Stimulated activated CD4-positive, alpha-beta T cell treated with anti-CD3 and anti-CD28 coated beads, Interleukin-1b, Interleukin-23, amount 100 ng/mL, for 4 hours (primary cell): ENCODE data around the gene TBP.
"Not testable (repeated sequence)": the region's sequence is repeated elsewhere in the genome, so short reads cannot be mapped to it uniquely, and the experiment has no call there.

Experiments used
- DNase-seq, 2 donors: peaks; one replicate each; pipeline ENCODE4 v3.0.0-alpha.2; 2020; ENCODE audit warnings: low read depth in 2 of 2

The TBP gene

DNA sequence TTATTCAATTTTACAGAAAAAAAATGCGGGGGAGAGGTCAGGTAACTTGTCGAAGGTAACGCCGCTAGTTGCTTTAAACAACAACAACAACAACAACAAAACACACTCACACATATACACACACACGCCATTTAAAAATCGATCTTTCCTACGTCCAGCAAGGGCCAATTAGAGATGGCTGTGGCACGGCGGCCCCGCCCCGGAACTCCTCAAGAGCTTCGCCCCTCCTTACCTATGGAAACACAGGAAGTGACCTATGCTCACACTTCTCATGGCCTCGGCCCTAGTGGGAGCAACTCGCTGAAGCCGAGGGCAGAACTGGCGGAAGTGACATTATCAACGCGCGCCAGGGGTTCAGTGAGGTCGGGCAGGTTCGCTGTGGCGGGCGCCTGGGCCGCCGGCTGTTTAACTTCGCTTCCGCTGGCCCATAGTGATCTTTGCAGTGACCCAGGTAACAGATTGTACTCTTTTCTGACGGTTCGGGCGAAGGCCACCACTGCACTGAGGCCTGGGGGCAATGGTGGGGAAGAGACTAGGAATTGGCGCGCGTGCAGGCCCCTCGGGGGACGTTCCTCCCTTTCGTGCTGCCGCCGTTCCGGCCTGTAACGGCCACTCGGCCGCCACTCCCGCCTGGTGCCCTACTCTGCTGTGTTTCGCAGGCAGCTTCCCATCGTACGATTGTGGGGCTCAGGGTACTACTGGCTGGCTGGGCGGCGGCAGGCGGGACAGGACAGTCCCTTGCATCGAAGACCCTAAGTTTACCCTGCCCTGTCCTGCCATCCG lies at the start of gene TBP:
TBP (plus strand) TSS at position 357 of the 783 bp plus-strand sequence. CDS start 2,661 bp downstream, outside the sequence.
- DNase-seq: peak; percentile 89 to 91

DNA sequence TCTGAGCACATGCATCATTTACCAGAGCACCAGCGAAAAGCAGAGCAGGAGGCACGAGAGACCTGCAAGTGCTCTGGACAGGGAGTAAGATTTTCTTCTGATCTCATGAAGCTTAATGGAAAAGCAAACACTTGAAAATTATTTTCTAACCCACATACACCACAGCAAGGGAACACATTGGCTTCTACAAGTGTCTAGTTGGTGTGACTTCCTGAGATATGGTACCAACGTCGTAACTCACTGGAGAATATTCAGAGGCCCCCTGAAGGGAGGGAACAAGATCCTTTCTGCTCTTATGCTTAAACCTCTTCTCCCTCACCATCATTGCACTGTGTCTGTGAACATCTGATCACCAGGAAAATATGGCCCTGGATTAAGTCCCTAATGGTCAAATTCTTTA lies 49.7 kb upstream of the TBP start:
- DNase-seq: no peak

DNA sequence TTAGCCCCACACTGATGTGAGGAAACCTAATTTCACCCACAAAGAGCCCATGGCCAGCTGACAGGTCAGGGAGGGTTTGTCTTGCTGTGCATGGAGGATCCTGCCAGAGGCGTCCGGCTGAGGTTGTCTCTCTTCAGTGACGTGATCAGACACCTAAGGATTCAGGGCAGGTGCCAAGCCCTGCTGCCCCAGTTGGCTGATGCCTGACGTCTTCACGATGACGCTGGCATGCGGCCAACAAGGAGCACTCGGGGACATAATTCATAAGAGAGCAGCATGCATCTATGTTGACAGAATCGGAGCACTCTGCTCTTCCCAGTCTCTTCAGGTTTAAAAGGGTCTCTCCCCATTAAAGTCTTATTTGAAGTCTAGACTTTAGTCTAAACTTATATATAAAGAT lies 48.9 kb upstream of the TBP start:
- DNase-seq: no peak

DNA sequence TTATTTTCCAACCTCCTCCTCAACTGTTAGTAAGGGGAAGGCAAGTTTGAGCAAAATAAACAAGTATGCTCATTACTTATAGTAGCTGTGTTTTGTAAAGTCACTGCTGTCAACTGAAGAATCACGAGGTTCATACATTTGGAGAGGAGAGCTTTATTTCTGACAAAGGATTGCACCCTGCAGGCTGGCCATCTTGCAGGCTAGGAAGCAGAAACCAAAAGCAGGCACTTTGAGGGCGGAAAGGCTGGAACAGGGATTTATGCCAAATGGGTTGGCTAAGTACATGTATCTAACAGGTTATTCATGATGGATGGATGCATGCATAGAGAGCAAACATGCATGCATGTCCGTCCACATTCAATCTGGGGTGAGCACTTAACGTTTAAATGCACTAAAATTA lies 47.7 kb upstream of the TBP start:
- no peak for DNase-seq

DNA sequence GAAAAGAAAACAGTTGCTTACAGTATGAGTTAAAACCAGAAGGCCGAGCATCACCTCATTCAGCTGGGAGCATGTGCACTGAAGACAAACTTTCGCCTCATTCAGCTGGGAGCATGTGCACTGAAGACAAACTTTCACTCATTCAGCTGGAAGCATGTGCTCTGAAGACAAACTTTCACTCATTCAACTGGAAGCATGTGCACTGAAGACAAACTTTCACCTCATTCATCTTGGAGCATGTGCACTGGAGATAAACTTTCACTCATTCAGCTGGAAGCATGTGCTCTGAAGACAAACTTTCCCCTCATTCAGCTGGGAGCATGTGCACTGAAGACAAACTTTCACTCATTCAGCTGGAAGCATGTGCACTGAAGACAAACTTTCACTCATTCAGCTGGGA lies 46.4 kb upstream of the TBP start:
- not testable (repeated sequence) for DNase-seq

DNA sequence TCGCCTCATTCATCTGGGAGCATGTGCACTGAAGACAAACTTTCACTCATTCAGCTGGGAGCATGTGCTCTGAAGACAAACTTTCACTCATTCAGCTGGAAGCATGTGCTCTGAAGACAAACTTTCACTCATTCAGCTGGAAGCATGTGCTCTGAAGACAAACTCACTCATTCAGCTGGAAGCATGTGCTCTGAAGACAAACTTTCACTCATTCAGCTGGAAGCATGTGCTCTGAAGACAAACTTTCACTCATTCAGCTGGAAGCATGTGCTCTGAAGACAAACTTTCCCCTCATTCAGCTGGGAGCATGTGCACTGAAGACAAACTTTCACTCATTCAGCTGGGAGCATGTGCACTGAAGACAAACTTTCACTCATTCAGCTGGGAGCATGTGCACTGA lies 45.9 kb upstream of the TBP start:
- not testable (repeated sequence) for DNase-seq

DNA sequence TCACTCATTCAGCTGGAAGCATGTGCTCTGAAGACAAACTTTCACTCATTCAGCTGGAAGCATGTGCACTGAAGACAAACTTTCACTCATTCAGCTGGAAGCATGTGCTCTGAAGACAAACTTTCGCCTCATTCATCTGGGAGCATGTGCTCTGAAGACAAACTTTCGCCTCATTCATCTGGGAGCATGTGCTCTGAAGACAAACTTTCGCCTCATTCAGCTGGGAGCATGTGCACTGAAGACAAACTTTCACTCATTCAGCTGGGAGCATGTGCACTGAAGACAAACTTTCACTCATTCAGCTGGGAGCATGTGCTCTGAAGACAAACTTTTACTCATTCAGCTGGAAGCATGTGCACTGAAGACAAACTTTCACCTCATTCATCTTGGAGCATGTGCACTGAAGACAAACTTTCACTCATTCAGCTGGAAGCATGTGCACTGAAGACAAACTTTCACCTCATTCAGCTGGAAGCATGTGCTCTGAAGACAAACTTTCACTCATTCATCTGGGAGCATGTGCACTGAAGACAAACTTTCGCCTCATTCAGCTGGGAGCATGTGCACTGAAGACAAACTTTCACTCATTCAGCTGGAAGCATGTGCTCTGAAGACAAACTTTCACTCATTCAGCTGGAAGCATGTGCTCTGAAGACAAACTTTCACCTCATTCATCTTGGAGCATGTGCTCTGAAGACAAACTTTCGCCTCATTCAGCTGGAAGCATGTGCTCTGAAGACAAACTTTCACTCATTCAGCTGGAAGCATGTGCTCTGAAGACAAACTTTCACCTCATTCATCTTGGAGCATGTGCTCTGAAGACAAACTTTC lies 45.1 kb upstream of the TBP start:
- not testable (repeated sequence) for DNase-seq

DNA sequence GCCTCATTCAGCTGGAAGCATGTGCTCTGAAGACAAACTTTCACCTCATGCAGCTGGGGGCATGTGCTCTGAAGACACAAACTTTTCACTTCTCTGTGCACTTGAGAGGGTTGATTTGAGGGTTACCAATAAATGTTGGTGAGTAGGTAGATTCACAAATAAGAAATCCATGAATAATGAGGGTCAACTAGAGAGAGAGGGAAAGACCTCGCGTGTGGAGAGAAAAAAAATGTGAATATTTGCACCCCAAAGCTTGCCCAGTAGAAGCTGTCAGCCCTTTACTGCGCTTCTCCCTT lies 44.5 kb upstream of the TBP start:
- DNase-seq: no peak

DNA sequence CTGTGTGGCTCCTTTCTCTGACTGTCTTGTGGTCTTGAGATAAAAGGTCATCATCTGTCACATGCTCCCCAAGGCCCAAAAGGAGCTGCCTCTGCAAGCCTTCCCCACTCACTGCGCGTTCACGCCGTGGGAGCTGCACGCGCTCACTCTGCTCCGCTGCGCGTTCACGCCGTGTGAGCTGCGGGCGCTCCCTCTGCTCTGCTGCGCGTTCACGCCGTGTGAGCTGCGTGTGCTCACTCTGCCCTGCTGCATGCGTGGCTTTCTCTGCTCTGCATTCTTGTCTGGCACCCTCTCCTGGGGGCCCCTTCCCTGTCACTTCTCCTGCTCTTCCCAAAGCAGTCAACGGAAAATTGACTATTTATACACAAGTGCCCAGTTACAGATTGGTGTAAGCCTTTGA lies 43.5 kb upstream of the TBP start:
- DNase-seq: no peak

DNA sequence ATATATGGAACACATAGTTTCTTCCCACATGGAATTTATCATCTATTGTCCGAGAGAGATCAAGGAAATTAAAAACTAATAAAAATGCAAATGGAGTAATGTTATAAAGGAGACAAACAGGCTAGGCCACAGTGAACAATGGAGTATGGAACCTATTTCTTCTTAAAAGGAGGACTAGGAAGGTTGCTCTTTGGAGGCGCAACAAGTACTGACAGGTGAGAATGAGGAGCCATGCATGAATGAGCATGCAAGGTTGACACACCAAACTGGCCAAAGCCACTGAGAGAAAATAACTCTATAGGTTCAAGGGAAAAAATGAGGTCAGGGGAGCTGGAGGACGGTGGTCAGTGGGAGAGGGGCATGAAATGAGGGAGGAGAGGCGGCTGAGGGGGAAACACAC lies 41.9 kb upstream of the TBP start:
- DNase-seq: no peak

DNA sequence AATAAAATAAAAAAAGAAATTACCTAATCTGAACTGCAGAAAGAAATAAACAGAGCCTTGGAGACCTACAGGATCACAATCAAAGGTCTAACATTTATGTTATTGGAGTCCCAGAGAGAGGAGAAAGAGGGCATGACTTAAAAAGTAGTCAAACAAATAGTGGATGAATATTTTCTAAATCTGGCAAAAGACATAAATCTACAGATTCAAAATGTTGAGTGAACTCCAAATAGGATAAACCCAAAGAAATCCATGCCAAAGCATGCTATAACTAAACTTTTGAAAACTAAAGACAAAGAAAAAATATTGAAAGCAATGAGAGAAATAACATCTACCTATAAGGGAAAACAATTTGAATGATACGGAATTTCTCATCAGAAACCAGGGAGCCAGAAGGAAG lies 39.3 kb upstream of the TBP start:
- no peak for DNase-seq

DNA sequence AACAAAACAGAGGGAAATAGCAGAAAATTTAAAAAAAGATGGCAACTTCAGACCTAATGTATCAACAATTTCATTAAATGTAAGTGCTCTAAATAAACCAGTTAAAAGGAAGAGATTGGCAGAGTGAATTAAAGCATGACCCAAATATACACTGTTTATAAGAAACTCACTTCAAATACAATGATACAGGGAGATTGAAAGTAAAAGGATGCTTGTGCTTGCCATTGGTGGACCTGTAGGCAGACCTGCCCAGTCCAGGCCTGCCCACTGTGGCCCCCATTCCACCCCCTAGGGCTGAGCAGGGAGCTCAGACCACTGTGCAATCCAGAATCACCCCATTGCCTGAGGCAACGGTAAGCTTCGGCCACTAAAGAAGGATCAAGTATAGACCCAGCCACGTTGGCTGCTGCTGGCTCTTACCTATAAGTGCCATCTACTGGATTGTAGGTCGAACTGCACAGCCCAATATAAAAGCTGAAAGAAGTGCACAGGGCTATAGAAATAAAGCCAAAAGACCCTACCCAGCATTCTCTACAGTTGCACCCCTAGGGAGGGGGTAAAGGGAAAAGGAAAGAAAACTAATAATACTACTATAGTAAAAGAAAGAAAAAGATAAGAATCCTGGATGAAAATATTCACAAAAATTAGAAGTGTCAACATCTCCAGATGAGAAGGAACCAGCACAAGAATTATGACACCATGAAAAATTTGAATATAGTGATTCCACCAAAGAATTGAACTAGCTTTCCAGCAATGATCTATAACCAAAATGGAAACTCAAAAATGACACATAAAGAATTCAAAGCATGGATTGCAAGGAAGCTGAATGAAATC lies 37.2 kb upstream of the TBP start:
- peak; percentile 7 to 12 for DNase-seq

DNA sequence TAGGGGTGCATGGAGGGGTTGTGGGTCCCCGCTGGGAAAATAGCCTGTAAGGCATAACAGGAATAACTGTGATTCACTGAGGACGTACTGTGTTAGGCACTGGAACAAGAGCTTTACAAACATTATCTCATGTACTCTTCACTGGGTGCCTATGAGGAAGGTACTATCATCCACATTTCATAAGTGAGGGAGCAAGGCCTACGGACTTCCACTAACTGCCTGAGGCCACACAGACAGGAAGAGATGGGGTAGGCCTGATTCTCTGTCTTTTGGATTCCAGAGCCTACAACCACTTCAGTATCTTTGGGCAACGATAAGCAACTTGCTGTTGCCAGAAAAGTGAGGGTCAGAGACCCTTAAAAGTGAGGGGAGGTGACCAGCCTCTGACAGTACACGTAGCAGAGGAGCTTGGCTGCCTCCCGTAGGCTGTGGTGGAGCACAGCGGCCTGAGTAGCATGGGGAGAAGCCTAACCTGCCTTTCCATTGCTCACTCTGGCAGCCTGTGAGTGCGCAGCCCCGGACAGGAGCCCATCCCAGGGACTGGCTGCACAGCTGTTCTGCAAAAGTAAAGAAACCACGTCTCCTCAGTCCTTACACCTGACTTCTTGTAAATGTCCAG lies 31.5 kb upstream of the TBP start:
- no peak for DNase-seq

DNA sequence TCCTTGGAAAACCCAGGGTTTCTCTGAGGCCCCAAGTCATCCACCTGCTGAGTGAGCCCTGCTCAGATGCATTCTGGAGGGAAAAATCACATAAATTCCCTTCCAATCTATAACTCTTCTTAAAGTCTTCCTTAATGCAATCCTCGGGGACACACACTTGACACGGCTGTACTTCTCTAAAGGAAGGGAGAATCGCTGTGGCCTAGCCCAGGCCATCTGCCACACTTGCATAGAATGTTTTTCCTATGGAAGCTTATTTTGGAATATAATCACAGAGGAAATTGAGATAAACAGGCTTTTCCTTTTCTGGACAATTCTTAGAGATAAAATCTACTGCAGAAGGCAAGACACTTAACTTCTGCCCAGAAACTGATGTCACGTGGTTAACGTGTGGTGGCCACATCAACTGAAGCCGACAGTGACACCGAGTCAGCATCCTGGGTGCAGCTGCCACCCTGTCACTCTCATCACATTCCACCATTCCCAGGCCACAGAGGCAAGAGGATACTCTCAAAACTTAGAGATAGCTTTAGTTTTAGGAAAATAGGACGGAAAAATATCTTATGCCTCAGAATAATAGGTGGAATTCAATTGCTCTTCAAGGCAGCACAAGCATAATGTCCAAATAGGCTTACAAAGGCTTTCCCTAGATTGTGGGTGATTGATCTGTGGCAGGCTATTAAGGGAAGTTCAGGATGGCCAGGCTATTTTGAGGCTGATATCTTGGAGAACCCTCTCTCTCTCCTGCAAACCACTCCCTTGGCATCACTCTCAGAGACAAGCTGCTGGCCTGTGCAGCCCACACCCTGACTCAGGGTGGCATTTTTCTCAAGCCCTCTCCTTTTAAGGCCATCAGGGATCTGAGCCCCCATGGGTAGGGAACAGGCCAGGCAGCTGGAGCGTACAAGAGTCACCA lies 30.7 kb upstream of the TBP start:
- no peak for DNase-seq

DNA sequence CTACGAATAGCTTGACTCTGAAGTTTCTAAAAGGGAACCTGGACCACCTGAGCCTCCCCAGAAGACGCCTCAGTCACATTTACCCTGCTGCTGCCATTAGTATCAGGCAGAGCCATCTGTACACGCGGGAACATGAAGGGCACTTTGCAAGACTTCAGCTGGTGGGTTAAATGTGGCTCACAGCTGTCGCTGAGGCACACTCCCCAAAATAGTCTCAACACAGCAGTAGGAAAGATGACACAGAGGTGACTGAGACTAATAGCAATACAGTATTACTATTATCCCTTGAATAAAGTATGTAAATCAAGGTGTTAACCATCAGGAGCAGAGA lies 30.0 kb upstream of the TBP start:
- DNase-seq: no peak

DNA sequence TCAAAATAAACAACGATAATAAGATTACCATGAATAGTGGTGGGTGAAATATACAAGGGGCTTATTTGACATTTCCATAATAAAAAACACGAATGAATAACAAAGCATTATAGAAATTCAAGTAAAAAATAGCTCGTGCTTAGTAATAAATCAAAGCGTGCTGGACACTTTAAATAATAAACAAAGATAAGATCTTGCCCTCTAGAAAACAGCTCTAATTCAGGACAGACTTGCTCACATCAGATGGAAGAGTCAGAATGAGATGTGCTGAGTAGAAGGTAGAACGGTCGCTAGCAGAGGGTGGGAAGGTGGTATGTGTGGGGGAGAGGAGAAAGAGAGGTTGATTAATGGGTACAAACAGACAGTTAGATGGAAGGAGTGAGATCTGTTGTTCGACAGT lies 28.4 kb upstream of the TBP start:
- no peak for DNase-seq

DNA sequence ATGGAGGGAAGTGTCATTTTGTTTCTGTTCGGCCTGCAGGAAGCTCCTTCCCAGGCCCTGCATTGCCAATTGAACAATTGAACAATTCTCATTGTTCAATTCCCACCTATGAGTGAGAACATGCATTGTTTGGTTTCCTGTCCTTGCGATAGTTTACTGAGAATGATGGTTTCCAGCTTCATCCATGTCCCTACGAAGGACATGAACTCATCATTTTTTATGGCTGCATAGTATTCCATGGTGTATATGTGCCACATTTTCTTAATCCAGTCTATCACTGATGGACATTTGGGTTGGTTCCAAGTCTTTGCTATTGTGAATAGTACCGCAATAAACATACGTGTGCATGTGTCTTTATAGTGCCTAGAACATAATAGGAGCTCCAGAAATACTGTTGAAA lies 26.2 kb upstream of the TBP start:
- not testable (repeated sequence) for DNase-seq

DNA sequence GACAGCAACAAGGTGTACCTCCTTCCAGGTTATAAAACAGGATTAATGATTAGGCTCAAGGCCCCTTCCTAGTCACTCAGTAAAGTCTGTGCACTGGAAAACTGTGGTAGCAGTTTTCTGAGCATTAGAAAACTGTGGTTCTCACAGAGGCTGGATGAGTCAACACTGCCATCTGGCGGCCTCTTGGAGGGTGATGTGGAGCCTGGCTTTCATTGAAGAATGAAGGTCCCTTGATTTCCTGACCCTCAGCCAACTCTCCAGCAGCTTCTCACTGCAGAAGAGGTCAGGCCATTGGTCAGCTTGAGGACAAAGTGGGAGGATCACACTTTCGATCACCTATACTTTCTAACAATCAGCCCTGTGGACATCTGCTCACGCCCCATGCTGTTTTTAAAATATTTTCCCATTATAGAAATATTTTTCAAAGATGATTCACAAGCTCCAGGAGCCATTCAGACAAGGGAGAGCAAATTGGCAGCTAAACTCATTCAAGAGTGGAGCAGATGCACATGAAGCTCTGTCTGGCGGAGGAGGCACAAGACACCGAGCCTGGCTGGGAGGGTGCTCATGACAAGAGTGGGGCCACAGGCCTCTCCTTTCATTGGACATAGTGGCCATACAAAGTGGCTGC lies 24.2 kb upstream of the TBP start:
- peak; percentile 52 to 54 for DNase-seq

DNA sequence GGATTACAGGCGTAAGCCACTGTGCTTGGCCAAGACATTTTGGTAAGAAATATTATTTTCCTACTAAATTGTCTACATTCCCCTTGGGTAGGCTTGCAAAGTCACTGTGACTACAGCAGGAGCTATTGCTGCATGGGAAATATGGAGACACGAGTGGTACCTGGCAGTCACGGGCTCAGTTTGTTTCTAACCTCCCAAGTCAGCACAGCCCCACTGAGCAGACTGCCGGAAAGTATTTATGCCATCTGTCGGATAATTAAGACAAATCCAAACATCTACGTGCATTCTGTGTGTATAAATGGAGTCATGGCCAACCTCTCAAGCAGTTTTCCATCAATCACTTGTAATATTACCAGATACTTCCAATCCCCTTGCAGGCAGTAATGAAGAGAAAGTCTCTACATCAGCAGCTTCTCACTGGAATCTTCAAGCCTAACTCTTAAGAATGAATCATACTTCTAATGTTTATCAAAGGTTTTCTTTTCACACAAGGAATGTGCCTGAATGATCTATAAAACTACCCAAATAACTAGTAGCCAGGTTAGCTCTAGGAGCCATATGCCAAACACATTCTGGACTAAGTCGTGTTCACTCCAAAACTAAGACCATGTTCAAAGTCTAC lies 21.2 kb upstream of the TBP start:
- DNase-seq: no peak

DNA sequence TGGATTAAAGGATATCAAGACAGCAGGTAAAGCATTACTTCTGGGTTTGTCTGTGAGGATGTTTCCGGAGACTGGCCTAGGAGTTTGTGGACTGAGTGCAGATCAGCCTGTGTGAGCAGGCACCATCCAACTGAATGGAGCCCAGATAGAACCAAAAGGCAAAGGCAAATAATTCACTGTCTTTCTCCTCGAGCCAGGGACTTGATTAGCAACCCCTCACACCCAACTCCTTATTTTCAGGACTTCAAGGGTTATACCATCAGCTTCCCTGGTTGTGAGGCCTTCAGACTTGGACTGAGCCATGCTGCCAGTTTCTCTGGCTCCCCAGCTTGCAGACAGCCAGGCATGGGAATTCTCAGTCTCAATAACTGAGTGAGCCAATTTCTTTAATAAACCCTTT lies 20.4 kb upstream of the TBP start:
- DNase-seq: no peak
